Cortex of kidney (tissue), 1 donor: ENCODE results near the gene EHMT1.
"Not testable (repeated sequence)": the region's sequence is repeated elsewhere in the genome, so short reads cannot be mapped to it uniquely, and the experiment has no call there.

ENCODE experiments used
- DNase-seq: peaks from one replicate; lab custom pipeline; 2025; lab: John Stamatoyannopoulos, UW

EHMT1 gene

GRCh38 chr9:137615387-137615871 lies 3.4 kb upstream of the EHMT1 start:
- DNase-seq, result no peak

DNA sequence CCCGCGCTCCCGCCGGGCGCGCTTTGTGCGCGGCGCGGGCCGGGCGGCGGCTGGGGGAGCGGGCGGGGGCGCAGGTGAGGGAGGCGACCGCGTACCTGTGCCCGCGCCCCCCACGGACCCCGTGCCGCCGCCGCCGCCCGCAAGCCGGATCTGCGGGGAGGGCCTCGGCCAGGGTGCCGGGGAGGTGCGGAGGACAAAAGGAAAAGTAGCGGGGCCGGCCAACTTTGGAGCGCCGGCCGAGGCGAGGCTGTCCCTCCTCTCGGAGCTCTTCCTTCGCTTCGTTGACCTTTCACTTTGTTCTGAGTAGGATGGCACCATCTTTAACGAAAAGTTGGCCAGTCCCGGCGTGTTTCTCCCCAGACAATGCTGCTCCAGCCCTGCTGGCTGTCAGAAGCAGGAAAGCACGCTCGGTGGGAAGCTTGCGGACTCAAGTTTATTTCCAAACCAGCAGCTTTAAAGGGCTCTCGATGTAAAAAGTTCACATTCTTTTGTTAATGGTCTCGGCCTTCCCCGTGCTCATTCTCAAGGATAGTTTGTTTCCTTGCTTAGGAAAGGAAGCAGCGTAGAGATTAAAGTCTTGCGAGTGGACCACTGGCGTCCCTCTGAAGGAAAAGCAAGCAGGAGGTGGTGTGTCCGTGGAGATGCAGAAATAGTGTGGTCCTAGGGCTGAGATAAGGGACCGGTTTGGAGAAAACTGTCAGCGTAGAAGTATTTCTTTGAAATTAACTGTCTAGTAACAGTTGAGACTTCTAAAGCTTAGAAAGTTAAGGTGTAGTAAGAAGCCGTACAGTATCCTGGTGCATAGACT lies 639 bp downstream of the EHMT1 start:
- no peak for DNase-seq

DNA sequence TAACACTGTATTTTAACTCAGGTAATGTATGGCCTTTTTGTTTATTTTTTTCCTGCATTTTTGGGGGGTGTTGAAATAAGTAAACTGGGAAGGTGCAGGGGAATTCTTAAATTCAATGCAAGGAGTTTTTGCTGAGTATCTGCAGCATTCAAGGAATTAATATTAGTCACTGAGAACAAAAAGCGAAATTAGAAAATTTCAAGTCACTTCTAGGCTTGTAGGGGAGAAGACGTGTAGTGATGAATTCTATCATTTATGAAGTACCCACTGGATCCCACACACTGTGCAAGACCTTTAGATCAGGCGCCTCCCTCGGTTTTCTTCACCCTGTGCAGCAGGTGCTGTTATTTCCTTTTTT lies 1.2 kb downstream of the EHMT1 start:
- DNase-seq, result no peak

DNA sequence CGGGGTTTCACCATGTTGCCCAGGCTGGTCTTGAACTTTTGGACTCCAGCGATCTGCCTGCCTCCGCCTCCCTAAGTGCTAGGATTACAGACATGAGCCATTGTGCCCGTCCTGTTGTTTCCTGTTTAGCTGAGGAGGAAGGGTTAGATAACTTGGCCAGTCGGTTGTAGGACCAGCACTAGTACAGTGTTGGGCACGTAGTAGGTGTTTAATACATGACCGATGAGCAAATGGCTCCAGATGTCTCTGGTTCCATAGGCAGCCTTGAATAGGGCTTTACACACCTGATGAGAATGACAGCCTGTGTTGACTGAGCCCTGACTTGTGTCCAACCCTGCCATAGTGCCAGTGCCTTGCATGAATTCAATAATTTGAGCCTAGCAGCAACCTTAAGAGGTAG lies 1.8 kb downstream of the EHMT1 start:
- DNase-seq, result no peak

- DNase-seq, result no peak
Observed at GRCh38 chr9:137621131-137621757, 2.4 kb downstream of the EHMT1 start.

DNA sequence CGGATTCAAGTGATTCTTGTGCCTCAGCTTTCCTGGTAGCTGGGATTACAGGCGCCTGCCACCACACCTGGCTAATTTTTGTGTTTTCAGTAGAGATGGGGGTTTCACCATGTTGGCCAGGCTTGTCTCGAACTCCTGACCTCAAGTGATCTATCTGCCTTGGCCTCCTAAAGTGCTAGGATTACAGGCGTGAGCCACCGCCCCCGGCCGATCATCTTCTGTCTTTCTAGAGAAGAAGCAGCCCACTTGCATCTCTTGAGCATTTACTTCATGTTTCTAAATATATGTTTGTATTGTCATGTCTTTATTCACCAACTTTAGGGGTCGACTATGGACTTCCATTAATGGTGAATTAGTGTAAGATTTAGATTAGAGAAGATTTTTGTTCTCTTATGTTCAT lies 3.4 kb downstream of the EHMT1 start:
- DNase-seq, result not testable (repeated sequence)

GRCh38 chr9:137626464-137626863 lies 7.7 kb downstream of the EHMT1 start:
- DNase-seq, result no peak

DNA sequence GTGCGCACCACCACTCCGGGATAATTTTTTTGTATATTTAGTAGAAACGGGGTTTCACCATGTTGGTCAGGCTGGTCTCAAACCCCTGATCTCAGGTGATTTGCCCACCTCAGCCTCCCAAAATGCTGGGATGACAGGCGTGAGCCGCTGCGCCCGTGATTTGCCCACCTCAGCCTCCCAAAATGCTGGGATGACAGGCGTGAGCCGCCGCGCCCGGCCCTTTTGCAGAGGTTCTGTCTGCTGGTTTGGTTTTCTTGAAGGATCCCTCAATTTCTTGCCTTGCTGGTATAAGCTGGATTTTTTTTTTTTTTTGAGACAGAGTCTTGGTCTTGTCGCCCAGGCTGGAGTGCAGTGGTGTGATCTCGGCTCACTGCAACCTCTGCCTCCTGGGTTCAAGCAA lies 8.6 kb downstream of the EHMT1 start:
- DNase-seq, result not testable (repeated sequence)

- DNase-seq, result no peak
Observed at GRCh38 chr9:137630126-137630525, 11.3 kb downstream of the EHMT1 start.

- no peak for DNase-seq
Observed at GRCh38 chr9:137630679-137631078, 11.9 kb downstream of the EHMT1 start.

DNA sequence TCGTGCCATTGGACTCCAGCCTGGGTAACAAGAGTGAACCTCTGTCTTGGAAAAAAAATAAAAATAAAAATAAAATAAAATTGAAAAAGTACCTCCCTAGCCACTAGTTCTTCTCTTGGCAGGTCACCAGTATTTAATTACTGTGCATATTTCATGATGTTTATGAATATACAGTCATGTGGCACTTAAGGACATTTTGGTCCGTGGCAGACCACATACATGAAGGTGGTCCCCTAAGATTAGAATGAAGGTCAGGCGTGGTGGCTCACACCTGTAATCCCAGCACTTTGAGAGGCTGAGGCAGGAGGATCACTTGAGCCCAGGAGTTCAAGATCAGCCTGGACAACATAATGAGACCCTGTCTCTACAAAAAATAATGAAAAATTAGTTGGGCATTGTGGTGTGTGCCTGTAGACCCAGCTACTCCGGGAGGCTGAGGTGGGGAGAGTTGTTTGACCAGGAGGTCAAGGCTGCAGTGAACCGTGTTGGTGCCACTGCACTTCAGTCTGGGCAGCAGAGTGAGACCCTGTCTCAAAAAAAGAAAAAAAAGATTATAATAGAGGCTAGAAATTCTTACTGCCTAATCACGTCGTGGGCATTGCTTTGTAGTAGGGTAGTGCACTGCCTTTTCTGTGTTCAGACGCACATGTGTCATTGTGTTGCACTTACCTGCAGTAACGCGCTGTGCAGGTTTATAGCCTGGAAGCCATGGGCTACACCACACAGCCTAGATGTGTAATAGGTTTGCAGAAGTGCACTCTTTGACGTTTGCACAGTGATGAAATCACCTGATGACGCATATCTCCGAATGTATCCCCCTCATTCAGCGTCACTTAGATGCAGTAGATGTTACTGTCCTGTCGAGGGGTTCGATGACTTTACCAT lies 12.8 kb downstream of the EHMT1 start:
- DNase-seq, result no peak

GRCh38 chr9:137632230-137633161 lies 13.7 kb downstream of the EHMT1 start:
- DNase-seq, result no peak

DNA sequence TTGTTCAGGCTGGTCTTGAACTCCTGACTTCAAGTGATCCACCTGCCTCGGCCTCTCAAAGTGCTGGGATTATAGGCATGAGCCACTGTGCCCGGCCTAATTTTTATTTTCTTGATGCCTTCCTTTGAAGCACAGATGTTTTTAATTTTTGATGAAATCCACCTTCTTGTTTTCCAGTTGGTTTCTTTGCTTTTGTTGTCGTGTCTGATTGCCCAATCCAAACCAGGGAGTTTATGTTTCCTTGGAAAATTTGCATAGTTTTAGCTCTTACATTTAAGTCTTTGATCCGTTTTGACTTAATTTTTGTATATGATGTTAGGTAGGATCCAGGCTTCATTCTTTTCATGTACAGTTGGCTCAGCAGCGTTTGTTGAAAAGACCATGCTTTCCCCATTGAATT lies 15.2 kb downstream of the EHMT1 start:
- DNase-seq, result no peak

GRCh38 chr9:137638680-137639079 lies 19.9 kb downstream of the EHMT1 start:
- DNase-seq, result no peak

DNA sequence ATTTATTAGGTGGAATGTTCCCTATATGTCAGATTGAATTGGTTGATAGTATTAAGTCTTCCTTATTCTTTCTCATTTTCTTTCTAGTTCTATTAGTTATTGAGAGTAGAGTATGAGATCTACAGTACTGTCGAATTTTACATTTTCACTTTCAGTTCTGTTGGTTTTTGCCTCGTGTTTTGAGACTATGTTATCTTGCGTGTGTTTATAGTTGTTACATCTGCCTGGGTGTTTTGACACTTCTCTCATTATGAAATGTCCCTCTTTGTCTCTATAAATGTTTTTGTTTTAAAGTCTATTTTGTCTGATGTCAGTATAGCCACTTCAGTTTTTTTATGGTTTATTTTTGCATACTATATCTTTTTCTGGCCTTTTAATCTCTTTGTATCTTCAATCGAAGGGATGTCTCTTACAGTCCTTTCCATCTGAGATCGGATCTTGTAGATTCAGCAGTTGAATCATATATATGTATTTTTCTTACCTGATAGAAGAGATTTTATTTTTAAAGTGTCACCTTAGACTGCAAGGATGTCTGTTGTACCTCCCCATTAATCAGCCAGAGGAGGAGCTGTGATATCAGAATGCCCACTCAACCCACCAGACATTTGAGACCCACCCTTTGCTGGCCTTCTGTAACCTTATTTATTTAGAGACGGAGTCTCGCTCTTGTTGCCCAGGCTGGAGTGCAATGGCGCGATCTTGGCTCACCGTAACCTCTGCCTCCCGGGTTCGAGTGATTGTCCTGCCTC lies 20.7 kb downstream of the EHMT1 start:
- no peak for DNase-seq

DNA sequence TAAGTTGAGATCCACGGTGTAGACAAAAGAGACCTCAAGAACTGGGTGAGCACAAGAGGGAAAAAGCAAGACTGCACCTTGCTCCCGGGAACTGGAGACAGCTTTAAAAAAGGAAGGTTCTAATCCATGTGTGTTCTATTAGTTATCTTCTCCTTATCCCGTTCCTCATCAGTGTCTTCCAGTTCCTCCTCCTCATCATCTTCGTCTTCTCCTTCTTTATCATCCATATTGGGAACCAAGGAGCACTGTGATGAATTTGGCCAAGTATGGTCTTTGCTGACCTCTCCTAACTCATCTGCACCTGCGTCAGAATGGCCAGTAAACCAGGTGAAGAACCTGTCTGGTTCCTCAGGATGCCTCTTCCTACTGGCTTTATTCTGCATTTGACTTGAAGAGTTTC lies 22.1 kb downstream of the EHMT1 start:
- DNase-seq, result no peak

- DNase-seq, result no peak
Observed at GRCh38 chr9:137642118-137642601, 23.4 kb downstream of the EHMT1 start.

DNA sequence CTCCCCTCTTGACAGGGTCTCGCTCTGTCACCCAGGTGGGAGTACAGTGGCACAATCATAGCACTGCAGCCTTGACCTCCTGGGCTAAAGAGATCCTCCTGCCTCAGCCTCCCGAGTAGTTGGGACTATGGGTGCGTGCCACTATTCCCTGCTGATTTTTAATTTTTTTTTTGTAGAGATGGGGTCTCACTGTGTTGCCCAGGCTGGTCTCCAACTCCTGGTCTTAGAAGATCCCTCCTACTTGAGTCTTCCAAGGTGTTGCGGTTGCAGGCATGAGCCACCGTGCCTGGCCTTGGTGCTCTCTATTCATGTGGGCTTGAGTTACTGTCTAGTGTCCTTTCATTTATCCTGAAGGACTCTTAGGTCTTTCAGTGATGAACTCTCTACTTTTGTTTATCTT lies 24.1 kb downstream of the EHMT1 start:
- no peak for DNase-seq

DNA sequence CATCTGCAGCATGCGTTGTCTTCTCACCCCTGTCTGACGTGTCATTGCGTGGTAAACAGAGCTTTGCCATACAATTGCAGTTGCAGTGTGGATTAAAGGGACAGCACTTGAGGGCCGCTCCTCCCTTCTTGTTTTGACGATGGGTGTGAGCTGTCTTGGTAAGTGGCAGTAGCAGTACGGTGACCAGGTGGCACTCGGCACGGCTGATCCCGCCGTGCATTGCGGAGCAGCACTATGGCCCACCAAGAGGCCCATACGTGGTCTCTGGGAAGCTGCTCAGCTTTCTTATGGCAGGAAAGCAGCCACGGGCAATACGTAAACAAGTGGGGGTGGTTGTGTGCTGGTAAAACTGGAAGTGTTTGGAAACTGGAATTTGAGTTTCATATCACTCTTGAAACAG lies 25.1 kb downstream of the EHMT1 start:
- no peak for DNase-seq

- DNase-seq, result no peak
Observed at GRCh38 chr9:137645211-137645610, 26.4 kb downstream of the EHMT1 start.

DNA sequence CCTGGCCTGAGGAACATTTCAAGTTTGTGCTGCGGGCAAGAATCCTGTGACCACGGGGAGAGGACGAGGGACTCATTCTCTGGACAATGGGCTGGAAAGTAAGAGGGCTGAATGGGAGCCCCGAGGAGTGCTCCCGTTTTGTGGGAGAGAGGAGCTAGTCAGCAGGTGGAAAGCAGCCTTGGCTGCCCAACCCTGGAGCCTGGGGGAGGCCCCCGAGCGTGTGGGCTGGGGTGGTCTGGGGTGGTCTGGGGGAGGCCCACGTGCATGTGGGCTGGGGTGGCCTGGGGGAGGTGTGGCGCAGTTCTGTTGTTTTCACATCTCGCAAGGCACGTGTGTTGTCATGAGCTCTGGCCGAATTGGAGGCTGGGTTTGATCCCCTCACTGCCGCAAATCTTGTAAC lies 27.5 kb downstream of the EHMT1 start:
- no peak for DNase-seq
